Cerebellar cortex (tissue), 1 donor: ENCODE measurements around the gene SH3BP1.
A peak's percentile ranks its signal among the peaks of the same experiment; 100 is the strongest.

Source experiments
- DNase-seq: peaks from one replicate; pipeline ENCODE4 v3.0.0-alpha.2; 2015; ENCODE audit warnings: low spot score

The SH3BP1 gene

GRCh38 chr22:37616201-37617083 lies 23.0 kb upstream of the SH3BP1 start:
- no peak for DNase-seq

GRCh38 chr22:37617431-37617830 lies 22.0 kb upstream of the SH3BP1 start:
- DNase-seq: no peak

DNA sequence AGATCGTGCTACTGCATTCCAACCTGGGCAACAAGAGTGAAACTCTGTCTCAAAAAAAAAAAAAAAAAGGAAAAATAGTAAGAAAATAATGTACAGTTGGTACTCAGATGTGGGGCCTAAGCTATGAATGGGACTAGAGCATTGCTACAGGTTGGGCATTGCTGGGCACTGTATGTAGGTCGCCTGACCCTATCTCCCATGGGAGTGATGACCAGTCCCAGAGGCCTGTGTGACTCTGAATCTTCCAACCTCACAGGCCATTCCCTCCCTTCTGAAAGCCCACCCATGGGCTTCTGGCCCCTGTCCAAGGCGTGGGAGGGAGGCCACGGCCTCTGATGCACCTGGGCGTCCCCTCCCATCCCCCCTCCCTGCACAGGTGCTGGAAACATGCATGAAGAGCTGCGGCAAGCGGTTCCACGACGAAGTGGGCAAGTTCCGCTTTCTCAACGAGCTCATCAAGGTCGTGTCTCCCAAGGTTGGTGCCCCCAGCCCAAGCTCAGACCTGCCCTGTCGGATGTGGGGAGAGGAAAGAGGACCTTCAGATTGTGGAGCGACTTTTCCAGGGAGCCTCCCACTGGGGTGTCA lies 21.3 kb upstream of the SH3BP1 start:
- no peak for DNase-seq

DNA sequence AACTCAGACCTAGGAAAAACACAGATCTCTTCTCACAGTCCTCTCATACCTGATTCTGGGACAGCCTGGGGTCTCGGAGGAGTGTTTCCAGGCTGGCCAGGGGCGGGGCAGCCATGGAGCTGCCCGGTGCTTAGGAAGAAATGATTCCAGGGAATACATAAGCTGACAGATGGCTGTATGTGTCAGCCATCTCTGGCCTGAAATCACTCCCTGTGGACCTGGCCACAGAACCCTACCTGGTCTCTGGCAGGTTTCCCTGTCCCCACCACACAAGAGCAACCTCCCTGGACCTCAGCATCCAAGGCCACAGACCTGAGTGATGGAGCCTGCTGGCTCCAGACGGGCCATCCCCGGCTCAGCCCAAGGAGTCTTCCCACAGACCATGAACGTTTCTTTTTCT lies 20.8 kb upstream of the SH3BP1 start:
- peak; percentile 88 for DNase-seq

DNA sequence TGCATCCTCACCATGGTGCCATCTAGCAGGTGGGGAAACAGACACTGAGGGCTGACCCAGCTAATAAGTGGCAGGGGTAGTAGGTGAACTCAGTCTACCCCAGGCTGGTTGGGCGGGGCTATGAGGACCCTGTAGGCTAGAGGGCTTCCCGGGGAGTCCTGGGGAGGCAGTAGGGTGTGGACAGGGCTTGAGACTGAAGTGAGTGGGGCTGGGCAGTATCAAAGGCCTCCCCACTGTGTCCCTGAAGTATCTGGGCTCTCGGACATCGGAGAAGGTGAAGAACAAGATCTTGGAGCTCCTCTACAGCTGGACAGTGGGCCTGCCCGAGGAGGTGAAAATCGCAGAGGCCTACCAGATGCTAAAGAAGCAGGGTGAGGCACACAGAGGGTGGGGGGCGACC lies 19.5 kb upstream of the SH3BP1 start:
- no peak for DNase-seq

- no peak for DNase-seq
These were observed 18.1 kb upstream of the SH3BP1 start for GRCh38 chr22:37621352-37621860.

GRCh38 chr22:37623075-37624016 lies 16.1 kb upstream of the SH3BP1 start:
- peak; percentile 63 for DNase-seq

DNA sequence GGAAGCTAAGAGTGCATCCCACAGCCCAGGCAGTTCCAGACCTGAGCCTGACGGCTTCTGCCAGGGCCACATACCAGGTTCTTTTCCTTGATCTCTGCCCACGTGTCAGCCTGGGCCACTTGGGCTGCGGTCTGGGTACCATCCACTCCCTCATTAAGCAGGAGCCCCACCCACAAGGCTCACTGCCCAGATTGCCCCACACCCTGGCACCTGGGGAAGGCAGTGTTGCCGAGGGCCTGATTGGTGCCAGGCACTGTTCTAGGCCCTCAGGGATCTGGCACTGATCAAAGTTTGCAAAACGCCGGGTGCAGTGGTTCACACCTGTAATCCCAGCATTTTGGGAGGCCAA lies 15.5 kb upstream of the SH3BP1 start:
- no peak for DNase-seq

DNA sequence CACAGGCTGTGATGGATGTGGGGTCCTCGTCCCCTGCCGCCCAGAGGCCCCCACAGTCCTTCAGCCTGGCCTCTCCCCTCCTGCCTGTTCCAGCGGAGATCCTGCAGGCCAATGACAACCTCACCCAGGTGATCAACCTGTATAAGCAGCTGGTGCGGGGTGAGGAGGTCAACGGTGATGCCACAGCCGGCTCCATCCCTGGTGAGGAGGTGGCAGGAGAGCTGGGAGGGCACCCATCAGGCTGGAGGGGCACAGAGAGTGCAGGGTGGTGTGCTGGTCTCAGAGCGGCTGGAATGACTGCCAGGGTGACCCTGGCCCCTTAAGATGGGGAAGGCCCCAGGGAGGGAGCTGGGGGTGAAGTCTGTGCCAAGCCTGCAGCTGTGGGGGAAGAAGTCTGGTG lies 14.6 kb upstream of the SH3BP1 start:
- DNase-seq: no peak

- no peak for DNase-seq
These were observed 13.7 kb upstream of the SH3BP1 start for GRCh38 chr22:37625737-37626136.

DNA sequence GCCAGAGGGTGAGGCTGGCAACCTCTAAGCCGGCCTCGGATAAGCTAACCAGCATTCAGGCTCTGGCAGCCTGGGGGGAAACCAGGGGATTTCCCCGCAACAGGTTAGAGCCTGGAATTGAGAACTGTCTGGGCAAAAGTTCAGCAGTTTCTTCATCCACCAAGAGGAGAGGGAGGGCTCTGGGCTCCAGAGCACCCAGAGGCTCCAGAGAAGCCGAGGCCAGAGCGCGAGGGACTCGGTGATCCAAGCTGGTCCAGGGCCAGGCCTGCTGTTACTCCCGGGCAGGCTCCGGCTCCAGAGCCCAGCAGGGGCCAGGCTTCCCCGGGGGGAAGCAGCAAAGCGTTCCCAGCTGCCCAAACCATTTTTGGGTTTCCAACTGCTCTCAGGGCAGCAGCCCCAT lies 13.3 kb upstream of the SH3BP1 start:
- no peak for DNase-seq

- no peak for DNase-seq
These were observed 12.9 kb upstream of the SH3BP1 start for GRCh38 chr22:37626556-37627075.

DNA sequence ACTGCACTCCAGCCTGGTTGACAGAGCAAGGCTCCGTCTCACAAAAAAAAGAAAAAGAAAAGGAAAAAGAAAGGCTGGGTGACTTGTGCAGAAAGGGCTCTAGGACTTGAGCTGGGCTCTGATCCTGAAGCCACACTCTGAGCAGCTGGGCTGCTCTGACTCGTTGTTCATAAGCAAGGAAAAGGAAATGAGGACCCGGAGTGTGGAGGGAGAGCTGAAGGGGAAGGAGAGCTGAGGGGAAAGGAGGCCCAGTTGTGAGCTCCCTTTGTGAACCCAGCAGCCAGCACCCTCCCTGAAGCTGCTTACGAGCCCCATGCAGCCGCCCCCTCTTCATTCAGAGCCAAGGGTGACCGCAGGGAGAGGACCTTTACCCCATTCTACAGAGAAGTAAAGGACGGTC lies 12.3 kb upstream of the SH3BP1 start:
- no peak for DNase-seq

GRCh38 chr22:37627545-37627944 lies 11.9 kb upstream of the SH3BP1 start:
- DNase-seq: no peak

DNA sequence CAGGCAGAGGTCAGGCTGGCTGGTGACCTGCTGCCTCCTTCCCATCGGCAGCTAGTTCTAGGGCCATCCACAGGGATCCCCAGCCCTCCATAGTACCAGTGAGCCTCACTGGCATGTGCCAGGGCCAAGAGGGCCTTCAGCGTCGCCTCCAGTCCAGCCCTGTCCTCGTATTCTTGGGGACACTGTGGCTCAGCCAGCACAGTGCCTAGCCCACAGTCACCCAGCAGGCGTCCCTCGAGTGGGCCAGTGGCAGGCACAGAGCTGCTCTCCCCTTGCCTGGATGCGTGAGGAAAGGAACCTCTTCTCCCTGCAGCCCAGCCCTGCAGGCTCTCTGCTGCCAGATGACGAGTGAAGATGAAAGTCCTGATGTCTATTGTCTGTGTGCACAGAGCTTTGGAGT lies 10.6 kb upstream of the SH3BP1 start:
- DNase-seq: no peak

- no peak for DNase-seq
These were observed 9.5 kb upstream of the SH3BP1 start for GRCh38 chr22:37629928-37630327.

DNA sequence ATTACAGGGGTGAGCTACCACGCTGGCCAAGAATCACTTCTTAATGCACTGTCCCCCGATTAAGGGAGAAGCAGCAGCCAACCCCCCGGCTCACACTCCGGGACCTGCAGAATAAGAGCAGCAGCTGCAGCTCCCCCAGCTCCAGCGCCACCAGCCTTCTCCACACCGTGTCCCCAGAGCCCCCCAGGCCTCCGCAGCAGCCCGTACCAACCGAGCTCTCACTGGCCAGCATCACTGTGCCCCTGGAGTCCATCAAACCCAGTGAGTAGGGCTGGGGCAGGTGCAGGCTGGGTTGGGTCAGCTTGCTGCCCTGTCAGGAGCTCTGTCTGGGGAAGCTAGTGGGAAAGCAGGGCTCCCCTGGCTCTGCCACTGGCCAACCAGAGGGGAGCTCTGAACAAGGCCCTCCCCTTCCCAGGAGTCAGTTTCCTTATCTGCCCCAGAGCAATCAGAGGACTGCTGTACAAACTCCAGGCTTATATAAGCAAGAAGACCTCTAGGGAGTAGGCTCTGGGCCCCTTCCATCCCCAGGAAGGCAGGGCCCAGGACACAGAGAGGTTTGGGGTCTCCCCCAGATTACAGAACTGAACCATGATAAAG lies 8.5 kb upstream of the SH3BP1 start:
- no peak for DNase-seq

- no peak for DNase-seq
These were observed 7.9 kb upstream of the SH3BP1 start for GRCh38 chr22:37631448-37632173.

GRCh38 chr22:37632174-37633088 lies 7.0 kb upstream of the SH3BP1 start:
- DNase-seq: peak; percentile 76

- DNase-seq: no peak
These were observed 6.3 kb upstream of the SH3BP1 start for GRCh38 chr22:37633089-37633624.
